GM18870 (cell line): ENCODE results near the gene TRABD.
"Not testable (repeated sequence)": the region's sequence is repeated elsewhere in the genome, so short reads cannot be mapped to it uniquely, and the experiment has no call there.

Experiments
- ATAC-seq: cut with Tn5 transposase; IDR thresholded peaks from one replicate; pipeline ENCODE4 v1.9.1; 2021; ENCODE audit warnings: moderate library complexity; ENCODE audit not compliant: unreplicated experiment

TRABD gene

GRCh38 chr22:50151571-50152537, 33.9 kb upstream of the TRABD start:
- no peak for ATAC-seq

GRCh38 chr22:50153056-50153755, 32.5 kb upstream of the TRABD start:
- ATAC-seq = no peak

DNA sequence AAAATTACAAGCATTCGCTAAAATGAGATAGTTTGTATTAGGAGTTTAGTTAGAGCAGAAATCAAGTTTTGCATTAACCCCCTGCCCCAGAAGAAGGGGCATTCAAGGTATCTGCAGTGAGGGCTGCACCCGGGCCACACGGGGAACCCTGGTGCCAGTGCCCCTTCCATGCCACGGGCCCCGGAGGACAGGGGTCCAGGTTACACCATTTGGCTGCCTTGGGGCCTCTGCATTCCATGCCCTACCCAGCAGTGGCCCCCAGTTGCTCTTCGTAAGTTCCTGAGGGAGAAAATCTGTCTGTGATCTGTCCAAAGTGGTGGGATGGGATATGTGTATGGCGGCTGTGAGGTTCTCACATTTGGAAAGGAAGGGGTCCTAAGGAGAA, 32.0 kb upstream of the TRABD start:
- ATAC-seq = no peak

GRCh38 chr22:50157709-50158375, 27.9 kb upstream of the TRABD start:
- ATAC-seq = no peak

GRCh38 chr22:50160947-50161346, 24.8 kb upstream of the TRABD start:
- ATAC-seq = no peak

DNA sequence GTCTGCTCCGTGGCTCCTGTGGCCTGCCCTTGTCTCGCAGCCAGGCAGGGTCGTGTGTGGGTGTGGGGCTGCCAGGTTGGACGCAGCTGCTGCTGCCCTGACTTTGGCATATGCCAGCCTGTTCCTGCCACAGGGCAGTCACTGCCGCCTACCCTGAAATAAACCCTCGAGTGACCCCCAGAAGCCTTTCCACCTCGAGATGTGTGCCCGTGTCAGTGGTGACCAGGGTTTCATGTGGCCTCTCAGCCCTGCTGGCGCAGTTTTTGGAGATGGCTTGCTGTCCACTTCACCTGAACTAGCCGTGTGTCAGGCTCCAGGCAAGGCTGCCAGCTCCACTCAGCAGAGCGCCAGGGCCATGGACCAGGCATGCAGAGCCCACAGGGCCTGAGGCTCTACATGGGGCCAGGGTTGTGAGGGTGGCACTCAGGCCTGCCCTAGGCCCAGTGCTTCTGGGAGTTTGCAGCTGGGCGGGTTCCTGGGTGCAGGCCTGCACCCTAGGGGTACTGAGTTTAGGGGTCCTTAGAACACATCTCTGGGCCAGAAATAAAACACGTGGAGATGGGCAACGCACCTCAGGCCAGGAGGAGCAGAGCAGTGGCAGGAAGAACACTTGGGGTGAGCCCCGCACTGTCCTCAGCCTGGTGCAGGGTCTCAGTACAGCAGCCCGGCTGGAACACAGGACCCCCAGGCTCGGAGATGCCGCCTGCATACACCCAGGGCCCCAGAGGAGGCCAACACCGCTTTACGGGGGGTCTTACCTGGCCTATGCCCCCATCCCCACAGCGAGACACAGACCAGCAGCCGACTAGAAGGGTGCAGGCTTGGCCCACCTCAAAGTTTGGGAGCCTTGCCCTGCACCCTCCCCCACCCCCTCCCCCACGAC, 24.0 kb upstream of the TRABD start:
- no peak for ATAC-seq

GRCh38 chr22:50162391-50162956, 23.2 kb upstream of the TRABD start:
- no peak for ATAC-seq

- ATAC-seq = no peak
Observed at GRCh38 chr22:50165436-50166123, 20.1 kb upstream of the TRABD start.

DNA sequence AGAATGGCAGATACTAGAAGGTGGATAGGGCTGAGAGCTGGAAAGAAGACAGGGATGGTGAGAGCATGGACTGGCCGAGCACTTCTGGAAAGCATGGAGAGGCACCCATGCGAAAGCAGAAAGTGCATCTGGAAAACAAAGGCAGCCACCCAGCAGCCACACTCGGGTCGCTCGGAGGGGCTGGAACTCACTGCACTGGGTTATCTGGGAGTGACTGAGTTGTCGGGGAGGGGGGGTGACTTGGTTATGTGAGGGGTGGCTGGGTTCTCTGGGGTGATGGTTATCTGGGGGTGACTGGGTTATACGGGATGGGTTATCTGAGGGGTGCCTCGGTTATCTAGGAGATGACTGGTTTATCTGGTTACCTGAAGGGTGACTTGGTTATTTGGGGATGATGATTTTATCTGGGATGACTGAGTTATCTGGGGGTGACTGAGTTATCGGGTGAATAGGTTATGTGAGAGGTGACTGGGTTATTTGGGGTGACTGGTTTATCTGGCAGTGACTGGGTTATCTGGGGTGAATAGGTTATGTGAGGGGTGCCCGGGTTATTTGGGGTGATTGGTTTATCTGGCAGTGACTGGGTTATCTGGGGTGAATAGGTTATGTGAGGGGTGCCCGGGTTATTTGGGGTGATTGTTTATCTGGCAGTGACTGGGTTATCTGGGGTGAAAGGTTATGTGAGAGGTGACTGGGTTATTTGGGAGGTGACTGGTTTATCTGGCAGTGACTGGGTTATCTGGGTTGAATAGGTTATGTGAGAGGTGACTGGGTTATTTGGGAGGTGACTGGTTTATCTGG, 17.8 kb upstream of the TRABD start:
- ATAC-seq = no peak

DNA sequence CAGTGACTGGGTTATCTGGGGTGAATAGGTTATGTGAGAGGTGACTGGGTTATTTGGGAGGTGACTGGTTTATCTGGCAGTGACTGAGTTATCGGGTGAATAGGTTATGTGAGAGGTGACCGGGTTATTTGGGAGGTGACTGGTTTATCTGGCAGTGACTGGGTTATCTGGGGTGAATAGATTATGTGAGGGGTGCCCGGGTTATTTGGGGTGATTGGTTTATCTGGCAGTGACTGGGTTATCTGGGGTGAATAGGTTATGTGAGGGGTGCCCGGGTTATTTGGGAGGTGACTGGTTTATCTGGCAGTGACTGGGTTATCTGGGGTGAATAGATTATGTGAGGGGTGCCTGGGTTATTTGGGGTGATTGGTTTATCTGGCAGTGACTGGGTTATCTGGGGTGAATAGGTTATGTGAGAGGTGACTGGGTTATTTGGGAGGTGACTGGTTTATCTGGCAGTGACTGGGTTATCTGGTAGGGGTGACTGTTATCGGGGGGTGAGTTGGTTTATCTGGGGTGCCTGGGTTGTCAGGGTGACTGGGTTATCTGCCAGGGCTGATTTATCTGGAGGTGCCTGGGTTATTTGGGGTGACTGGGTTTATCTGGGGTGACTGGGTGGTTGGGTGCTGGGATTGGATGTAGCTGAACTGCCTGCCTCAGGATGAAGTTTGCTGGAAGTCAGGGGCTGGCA, 17.1 kb upstream of the TRABD start:
- ATAC-seq = not testable (repeated sequence)

GRCh38 chr22:50169181-50169759, 16.4 kb upstream of the TRABD start:
- ATAC-seq = no peak

- ATAC-seq = no peak
Observed at GRCh38 chr22:50169774-50170341, 15.9 kb upstream of the TRABD start.

DNA sequence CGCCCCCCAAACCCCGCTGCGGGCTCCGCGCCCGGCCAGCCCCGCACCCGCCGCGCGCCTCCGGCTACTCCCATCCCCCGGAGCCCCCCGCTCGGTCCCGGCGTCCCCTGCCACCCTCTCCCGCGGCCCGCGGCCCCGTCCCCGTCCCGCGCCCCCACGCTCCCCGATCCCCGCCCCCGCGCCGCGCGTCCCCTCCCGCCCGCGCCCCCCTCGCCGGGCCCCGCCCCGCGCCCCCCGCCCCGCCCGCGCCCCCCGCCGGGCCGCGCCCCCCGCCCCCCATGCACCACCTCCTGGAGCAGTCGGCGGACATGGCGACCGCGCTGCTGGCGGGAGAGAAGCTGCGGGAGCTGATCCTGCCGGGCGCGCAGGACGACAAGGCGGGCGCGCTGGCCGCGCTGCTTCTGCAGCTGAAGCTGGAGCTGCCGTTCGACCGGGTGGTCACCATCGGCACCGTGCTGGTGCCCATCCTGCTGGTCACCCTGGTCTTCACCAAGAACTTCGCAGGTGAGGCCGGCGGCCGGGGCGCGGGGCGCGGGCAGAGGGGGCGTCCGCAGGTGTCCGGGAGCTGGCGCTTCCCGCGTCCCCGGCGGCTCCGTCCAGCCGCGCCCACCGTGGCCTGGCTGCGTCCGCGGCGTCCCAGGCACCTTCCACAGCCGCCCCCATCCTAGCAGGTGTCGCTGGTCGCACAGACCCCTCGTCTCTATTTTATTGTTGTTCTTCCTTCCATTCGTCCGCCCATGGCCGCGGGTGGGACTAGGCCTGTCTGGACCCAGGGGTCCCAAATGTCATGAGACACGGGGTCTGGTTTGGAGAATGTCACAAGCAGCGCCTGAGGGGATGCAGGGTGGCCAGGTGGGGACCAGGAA, 15.0 kb upstream of the TRABD start, which contains the start of gene PANX2:
Gene PANX2 (plus strand): TSS at position 279 of the 866 bp plus-strand sequence. CDS start 0 bp downstream, at position 279.
- no peak for ATAC-seq

DNA sequence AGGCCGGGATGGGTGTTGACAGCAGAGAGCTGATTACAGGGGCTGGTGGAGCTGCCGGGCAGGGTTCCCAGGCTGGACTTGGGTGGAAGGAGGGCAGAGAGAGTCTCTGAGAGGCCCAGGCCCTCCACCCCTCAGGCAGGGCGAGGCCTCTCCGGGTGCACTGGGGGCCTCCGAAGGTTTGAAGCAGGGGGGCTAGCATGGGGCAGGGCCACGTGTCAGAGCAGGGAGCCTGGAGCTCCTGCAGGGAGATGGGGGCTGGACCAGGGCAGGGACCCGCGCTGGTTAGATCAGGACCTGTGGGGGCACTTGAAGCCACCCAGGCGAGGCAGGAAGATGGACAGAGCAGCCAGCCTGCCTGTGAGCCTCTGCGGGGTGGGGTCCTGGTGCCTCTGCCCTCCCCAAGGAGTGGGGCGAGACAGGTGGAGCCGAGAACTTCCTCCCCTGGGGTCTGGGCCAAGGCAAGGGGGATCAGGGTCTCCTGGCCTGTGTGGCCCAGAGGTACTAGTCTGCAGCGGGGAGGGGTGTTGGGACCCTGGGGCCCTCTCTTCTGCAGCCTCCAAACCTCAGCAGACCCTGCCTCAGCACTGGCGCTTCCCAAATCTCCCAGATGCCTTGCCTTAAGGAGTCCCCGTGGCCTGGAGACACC, 14.3 kb upstream of the TRABD start:
- no peak for ATAC-seq

DNA sequence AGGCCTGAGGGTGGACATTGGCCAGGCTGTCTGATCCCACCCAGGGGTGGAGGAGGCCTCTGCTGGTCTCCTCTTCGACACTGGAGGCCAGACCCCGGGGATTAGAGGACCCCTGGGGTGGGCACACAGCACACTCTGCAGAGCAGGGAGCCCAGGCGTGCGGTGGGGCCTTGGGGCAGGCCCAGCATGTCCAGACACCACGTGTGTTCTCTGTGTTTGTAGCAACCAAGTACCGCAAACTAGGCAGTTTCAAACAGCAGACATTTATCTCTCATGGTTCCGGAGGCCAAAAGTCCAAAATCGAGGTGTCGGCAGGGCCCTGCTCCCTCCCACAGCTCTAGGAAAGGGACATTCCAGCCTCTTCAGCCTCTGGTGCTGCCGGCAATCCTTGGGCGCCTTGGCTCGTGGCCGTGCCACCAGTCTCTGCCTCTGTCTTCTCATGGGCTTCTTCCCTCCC, 13.7 kb upstream of the TRABD start:
- ATAC-seq = no peak
